Motor neuron (in vitro differentiated cells): Measurements from ENCODE around the gene TBL3. TPM values are rescaled to one million over a fixed set of nuclear protein-coding genes. Genes with fewer than 3 reads are reported as not detected.

ENCODE experiments used
- ATAC-seq, 8 experiments: fragments of 200-7000 bp; cut with Tn5 transposase; replicated peaks in 6 of 8; 2 replicates each; pipeline ENCODE4 v1.8.0; 2021; ENCODE audit warnings: mild to moderate bottlenecking in 8 of 8, moderate library complexity in 8 of 8
- H3K27ac ChIP-seq, 2 donors: fragments of 250-450 bp; sonication (Bioruptor Pico); 2 replicates each; pipeline ENCODE4 v1.9.0; 2021; ENCODE audit warnings: antibody characterized with exemption in 2 of 2, mild to moderate bottlenecking in 2 of 2, moderate library complexity in 1 of 2
- H3K4me1 ChIP-seq, 2 donors: fragments of 250-450 bp; sonication (Bioruptor Pico); replicated peaks in 1 of 2; 2 replicates each; pipeline ENCODE4 v1.6.1; 2021; ENCODE audit warnings: antibody characterized with exemption in 2 of 2, mild to moderate bottlenecking in 2 of 2, moderate library complexity in 1 of 2
- H3K4me3 ChIP-seq, 5 donors: fragments of 250-450 bp; sonication (Bioruptor Pico); 2 replicates each; pipeline ENCODE4 v1.9.0; 2021; ENCODE audit warnings: antibody characterized with exemption in 5 of 5, mild to moderate bottlenecking in 5 of 5, moderate library complexity in 4 of 5
- WGBS, 10 experiments: fragments of 450-650 bp; shearing (Covaris generic); methylation state at CpG; one replicate each; pipeline ENCODE4 v1.0.0; 2022; 5-methylcytosine and 5-hydroxymethylcytosine counted together
- in situ Hi-C, 9 experiments: fragments of 400-800 bp; cut with MboI; loops; one replicate each; pipeline ENCODE4 v1.15.0; 2021; ENCODE audit warnings: low sequenced_read_pairs in 9 of 9, low pct_unique_long_range_greater_than_20kb in 2 of 9; ENCODE audit not compliant: unreplicated experiment in 9 of 9
- total RNA-seq, 8 experiments: library from RNA; unstranded; fragments of 300-600 nt; gene quantifications; 2 replicates each; pipeline versions ENCODE4 v1.2.3 to v1.2.4, GENCODE V29; 2022

The TBL3 gene
- total RNA-seq, 8 experiments from 2014 or later = 18.4 to 55.5 (median 31.7) TPM

DNA sequence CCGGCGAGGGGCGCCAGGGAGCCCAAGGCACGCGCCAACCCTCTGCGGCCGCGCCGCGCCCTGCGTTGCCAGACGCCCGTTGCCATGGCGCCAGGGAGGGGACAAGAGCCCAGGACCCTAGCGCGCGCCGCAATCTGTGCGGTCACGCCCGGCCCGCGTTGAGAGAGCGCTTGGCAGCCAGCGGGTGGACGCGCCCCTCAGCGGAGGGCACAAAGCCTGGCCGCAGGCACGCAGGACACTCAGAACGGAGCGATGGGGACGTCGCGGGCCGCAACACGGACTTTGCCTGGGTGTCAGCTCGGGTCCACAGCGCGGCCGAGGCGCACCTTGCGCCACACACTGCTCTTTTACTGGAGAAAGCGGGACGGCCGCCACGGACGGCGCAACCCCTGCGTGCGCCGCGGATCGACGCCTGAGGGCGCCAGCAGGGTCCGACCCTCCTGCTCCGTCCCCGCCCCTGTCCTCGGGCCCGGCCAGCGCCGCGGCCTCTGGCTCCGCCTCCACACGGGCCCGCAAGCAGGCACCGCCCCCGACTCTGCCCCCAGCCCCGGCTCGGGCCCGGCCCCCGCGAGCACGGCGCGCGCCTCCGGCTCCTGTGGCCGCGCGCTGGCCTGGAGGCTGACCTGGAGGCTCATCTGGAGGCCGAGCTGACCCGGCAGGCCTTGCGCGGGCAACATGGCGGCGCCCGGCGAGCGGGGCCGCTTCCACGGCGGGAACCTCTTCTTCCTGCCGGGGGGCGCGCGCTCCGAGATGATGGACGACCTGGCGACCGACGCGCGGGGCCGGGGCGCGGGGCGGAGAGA is 11.9 kb downstream of the TBL3 start, which contains the start of gene GFER:
Gene GFER, plus strand, starts transcription at position 650 of the 803 bp plus-strand sequence. Its CDS starts 26 bp downstream, at position 676.
- Histone ChIP-seq H3K4me1 (peaks cover 6 to 18% of the 10 kb centered on the region in 2 donors), H3K4me3 (peak within 1 kb of the TSS; percentile 63 to 92 (median 83)), H3K27ac (peak within 1 kb of the TSS; percentile 84 to 88)
- in situ Hi-C loops = no loop called here
- ATAC-seq = peak; percentile 77 to 91 (median 86)
- 0 to 3% (median 0%) methylated on average over 2 to 10 of the region's 109 CpGs; no CpG with 5 or more reads in 7 of the 10 experiments for WGBS, 10 experiments

DNA sequence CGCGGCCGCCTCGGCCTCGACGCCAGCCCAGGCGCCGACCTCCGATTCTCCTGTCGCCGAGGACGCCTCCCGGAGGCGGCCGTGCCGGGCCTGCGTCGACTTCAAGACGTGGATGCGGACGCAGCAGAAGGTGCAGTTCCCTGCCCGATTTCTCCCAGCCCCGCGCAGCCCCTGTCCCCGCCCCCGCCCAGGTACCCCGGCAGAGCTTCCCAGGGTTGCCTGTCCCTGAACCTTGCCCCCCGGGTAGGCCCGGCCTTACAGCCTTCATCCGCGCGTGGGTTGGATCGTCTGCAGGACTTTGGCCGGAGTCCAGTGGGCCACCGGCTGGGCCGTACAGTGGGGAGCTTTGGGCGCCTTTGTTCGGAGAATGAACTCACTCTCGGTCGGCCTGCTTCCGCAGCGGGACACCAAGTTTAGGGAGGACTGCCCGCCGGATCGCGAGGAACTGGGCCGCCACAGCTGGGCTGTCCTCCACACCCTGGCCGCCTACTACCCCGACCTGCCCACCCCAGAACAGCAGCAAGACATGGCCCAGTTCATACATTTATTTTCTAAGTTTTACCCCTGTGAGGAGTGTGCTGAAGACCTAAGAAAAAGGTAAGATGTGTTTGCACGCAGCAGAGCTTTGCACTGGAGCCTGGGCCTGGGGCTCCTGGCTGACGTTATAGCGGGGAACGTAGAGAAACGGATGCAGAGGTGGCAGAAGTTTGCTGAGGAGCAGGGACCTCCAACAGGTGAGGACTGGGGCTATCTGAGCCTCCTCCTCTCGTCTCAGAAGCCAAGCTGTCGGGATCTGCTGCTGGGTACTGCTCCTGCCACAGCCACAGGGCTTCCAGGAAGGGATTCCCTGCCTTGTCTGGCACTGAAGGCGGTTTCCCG is 12.7 kb downstream of the TBL3 start:
- in situ Hi-C loops = no loop called here

DNA sequence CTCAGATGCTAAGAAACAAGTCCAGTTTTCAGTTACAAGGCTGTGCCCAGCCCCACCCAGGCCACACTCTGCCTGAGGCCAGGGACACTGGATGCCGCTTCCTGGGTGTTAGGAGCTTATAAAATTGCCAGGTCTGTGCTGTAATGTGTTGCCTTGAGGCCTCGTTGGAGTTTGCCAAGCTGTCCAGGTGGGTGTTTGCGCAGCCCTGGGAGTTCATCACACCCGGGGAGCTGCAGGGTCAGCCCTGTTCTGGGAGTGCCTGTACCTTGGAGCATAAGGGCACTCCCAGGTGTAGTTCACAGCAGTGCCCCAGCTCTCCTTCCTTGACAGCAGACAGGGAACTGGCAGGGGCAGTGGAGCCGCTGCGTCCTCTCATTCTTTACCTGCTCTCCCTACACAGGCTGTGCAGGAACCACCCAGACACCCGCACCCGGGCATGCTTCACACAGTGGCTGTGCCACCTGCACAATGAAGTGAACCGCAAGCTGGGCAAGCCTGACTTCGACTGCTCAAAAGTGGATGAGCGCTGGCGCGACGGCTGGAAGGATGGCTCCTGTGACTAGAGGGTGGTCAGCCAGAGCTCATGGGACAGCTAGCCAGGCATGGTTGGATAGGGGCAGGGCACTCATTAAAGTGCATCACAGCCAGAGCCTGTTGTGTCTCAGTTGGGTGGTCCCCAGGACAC is 13.8 kb downstream of the TBL3 start:
- in situ Hi-C loops = no loop called here
- H3K4me3 ChIP-seq = peak overlapping the region in 1 of 5 donors; percentile 85
- peaks cover 11 to 12% of the 10 kb centered on the region in 2 donors for H3K4me1 ChIP-seq
- WGBS, 10 experiments = 58 to 100% (median 100%) methylated on average over 1 to 5 of the region's 14 CpGs; no CpG with 5 or more reads in 1 of the 10 experiments
- no peak overlapping the region for H3K27ac ChIP-seq
- ATAC-seq = no peak

More for the DNA sequence above, 12.7 kb downstream of the TBL3 start:
- Histone ChIP-seq H3K27ac (peak overlapping the region; percentile 76 to 88), H3K4me1 (peaks cover 11 to 22% of the 10 kb centered on the region in 2 donors), H3K4me3 (peak overlapping the region; percentile 63 to 92 (median 83))
- ATAC-seq = peak in 5 of 8 experiments; percentile 1 to 14 (median 6)
- 0 to 54% (median 15%) methylated on average over 1 to 19 of the region's 58 CpGs; no CpG with 5 or more reads in 2 of the 10 experiments for WGBS, 10 experiments

DNA sequence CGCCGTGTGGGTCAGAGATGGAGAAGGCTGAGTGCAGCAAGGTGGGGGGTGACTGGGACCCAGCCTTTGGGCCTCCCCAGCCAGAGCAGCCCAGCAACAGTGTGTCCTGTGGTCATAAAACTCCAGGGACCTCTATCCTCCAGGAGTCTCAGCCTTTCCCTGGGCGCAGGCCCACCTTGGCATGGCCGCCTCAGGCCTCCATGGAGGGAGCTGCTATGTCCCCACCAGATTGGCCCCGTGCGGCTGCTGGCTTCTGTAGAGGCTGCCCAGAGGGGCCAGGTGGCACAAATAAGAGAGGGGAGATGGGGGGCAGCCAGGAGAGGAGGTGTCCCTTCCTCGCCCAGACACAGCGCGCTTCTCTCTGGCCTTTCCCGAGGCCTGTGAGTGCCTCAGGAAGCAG is 15.3 kb downstream of the TBL3 start:
- no peak for ATAC-seq
- H3K4me3 ChIP-seq = no peak overlapping the region
- in situ Hi-C loops = no loop called here
- peaks cover 11 to 23% of the 10 kb centered on the region in 2 donors for H3K4me1 ChIP-seq
- WGBS, 10 experiments = 90 to 100% (median 100%) methylated on average over 1 to 4 of the region's 10 CpGs; no CpG with 5 or more reads in 7 of the 10 experiments
- no peak overlapping the region for H3K27ac ChIP-seq

DNA sequence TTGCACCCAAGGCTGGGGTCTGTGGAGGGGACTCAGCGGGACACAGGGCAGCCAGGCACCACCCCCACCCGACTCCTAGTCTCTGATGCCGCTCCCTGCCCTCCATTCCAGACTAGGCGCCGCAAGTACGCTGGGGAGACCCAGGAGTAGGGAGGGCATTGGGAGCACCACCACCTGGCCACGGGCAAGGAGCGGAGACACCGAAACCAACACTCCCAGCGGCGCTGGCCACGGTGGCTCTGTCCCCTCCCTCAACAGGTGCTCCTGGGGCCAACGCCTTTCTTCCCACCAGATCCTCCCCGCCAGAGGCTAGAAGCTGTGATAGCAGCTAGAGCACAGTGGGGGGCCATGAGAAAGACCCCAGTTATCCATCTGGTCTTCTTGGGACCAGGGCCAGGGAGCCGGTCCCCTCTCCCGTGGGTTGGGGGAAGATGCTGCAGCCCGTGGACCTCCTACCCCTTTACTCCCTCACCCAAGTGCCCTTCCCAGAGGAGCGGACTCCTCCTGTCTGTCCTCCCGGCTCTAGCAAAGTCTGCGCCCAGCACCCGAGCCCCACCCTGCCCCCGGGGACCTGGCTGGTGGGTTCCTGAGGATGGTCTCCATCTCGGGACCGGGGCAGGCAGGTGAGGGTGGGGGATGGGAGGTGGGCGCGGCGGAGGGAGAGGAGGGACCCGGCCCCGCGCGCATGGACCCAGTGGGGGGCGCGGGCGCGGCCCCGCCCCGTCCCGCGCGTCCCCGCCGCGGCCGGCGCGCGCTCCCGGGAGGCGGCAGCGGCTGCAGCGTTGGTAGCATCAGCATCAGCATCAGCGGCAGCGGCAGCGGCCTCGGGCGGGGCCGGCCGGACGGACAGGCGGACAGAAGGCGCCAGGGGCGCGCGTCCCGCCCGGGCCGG is 17.6 kb downstream of the TBL3 start, which contains the start of gene SYNGR3:
Gene SYNGR3, plus strand, starts transcription at position 762 of the 892 bp plus-strand sequence. CDS start 133 bp downstream, outside the sequence.
- H3K4me3 ChIP-seq = peak within 1 kb of the TSS; percentile 50 to 86 (median 73)
- H3K27ac ChIP-seq = peak within 1 kb of the TSS; percentile 70 to 79
- peak; percentile 3 to 37 (median 16) for ATAC-seq
- peaks cover 15 to 31% of the 10 kb centered on the region in 2 donors for H3K4me1 ChIP-seq
- 0 to 30% (median 7%) methylated on average over 1 to 7 of the region's 67 CpGs; no CpG with 5 or more reads in 6 of the 10 experiments for WGBS, 10 experiments
- in situ Hi-C loops = no loop called here

DNA sequence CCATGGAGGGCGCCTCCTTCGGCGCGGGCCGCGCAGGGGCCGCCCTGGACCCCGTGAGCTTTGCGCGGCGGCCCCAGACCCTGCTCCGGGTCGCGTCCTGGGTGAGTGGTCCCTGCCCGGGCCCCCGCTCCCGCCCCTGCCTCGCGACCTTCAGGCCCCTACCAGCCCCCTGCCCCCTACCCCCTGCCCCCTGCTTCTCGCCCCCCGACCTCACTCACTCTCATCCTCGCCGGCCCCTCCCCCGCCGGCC is 18.2 kb downstream of the TBL3 start:
- ATAC-seq = peak in 1 of 8 experiments; percentile 20
- no CpG with 5 or more reads among the region's 25 CpGs for WGBS, 10 experiments
- peak overlapping the region; percentile 50 to 86 (median 73) for H3K4me3 ChIP-seq
- H3K4me1 ChIP-seq = peaks cover 13 to 27% of the 10 kb centered on the region in 2 donors
- peak overlapping the region; percentile 70 to 79 for H3K27ac ChIP-seq
- in situ Hi-C loops = no loop called here

DNA sequence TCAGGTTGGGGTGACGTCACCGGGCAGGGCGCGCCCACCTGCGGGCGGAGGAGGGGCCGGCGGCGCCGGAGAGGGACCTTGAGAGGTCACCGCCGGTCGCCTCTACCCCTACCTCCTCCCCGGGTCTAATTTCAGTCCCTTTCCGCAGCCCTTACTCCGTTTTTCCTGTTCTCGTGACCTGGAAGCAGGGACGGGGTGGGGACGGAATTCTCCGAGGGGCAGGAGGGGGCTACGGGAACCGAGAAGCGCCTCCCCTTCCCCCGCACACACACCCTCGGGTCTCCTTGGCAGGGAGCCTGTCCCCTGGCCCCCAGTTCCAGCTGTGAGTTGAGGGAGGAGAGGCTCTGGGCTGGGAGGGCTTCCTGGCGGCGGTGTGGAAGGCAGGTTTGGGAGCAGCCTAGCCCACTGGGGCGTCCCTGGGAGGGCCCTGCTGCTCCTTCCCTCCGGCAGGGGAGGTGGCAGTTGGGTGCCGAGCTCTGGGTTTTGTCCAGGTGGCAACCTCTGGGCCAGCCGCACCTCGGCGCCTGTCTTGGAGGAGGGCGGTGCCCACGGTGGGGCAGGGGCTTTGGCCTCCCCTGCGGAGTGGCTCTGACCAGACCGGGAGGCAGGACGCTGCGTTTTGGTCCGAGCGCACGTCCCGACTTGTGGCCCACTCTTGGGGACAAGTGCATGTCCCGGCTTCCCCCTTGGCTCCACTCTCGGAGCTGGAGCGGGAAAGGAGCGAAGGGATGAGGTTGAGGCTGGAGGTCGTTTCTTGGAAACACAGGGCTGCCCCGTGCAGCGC is 18.7 kb downstream of the TBL3 start:
- ATAC-seq = peak in 5 of 8 experiments; percentile 11 to 26 (median 18)

DNA sequence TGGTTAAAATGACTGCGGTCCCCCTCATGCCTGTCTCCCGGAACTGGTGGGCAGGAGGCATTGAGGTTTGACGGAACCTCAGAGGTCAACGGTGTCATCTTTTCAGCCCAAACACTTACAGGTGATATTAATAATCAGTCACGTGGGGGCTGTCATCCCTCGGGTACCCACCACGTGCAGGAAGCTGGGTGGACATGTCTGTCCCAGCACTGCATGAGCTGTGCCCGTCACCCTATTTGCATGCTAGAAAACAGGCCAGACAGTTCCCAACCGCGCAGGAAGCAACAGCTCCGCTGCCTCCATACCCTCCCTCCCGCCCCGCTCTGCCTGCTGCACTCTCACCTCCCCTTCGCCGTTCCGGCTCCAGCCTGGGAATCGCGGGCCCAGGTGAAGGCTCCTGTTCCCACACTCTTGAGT is 19.3 kb downstream of the TBL3 start:
- in situ Hi-C loops = no loop called here
- 7 to 23% (median 16%) methylated on average over 2 to 6 of the region's 18 CpGs; no CpG with 5 or more reads in 5 of the 10 experiments for WGBS, 10 experiments
- H3K4me1 ChIP-seq = peaks cover 9 to 24% of the 10 kb centered on the region in 2 donors
- no peak overlapping the region for H3K27ac ChIP-seq
- H3K4me3 ChIP-seq = peak overlapping the region; percentile 50 to 86 (median 73)
- ATAC-seq = peak in 2 of 8 experiments; percentile 3 to 4

More for the DNA sequence above, 18.7 kb downstream of the TBL3 start:
- in situ Hi-C loops = no loop called here
- WGBS, 10 experiments = 20% methylated on average over 2 to 12 of the region's 50 CpGs; no CpG with 5 or more reads in 8 of the 10 experiments
- Histone ChIP-seq H3K27ac (peak overlapping the region in 1 of 2 donors; percentile 70), H3K4me3 (peak overlapping the region; percentile 50 to 86 (median 73)), H3K4me1 (peaks cover 9 to 24% of the 10 kb centered on the region in 2 donors)

DNA sequence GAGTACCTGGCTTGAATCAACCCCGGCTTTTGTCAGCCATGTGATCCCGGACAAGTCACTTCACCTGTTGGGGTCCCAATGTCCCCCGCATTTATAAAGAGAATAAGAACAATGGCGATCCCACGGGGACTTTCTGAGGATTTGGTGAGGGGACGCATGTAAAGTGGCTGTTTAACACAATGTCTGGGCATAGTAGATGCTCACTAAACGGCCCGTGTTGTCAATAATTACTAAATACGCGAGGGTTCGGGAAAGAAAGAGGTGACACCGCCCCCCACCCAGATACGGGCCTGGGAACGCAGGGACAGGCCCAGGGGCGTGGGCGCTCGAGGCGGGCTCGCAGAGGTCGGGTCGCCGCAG is 19.7 kb downstream of the TBL3 start:
- ATAC-seq = no peak
- peak overlapping the region; percentile 49 to 79 for H3K27ac ChIP-seq
- in situ Hi-C loops = no loop called here
- peaks cover 9 to 24% of the 10 kb centered on the region in 2 donors for H3K4me1 ChIP-seq
- H3K4me3 ChIP-seq = peak overlapping the region; percentile 20 to 86 (median 65)
- 0 to 50% (median 28%) methylated on average over 1 to 8 of the region's 22 CpGs; no CpG with 5 or more reads in 3 of the 10 experiments for WGBS, 10 experiments

DNA sequence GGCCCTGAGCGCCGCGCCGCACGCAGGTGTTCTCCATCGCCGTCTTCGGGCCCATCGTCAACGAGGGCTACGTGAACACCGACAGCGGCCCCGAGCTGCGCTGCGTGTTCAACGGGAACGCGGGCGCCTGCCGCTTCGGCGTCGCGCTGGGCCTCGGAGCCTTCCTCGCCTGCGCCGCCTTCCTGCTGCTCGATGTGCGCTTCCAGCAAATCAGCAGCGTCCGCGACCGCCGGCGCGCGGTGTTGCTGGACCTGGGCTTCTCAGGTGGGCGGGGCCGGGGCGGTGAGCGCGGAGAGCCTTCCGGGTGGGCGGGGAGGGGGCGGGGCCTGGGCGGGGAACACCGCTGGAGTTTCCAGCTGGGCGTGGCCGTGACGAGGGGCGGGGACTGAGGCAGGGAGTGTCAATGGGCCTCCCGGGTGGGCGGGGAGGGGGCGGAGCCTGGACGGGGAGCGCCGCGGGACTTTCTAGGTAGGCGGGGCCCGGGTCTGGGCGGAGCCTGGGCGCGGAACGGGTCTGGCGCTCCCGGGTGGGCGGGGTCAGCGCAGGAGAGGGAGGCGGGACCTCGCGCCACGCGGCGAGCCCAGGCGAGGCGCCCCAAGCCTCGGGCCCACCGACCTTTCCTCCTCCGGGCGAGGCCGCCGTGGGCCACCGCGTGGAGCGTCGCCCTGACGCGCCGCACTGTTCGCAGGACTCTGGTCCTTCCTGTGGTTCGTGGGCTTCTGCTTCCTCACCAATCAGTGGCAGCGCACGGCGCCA is 20.3 kb downstream of the TBL3 start:
- WGBS, 10 experiments = 10 to 20% methylated on average over 1 to 2 of the region's 96 CpGs; no CpG with 5 or more reads in 8 of the 10 experiments
- Histone ChIP-seq H3K4me1 (peaks cover 9 to 24% of the 10 kb centered on the region in 2 donors), H3K4me3 (peak overlapping the region; percentile 20 to 86 (median 50)), H3K27ac (peak overlapping the region; percentile 49 to 79)
- in situ Hi-C loops = no loop called here
- ATAC-seq = peak; percentile 59 to 80 (median 68)
